GM18526 (cell line): ENCODE results near the gene BRICD5.

ENCODE experiments used
- POLR2A ChIP-seq: IDR thresholded peaks from 3 replicates; pipeline ENCODE4 v1.6.1; 2011; ENCODE audit not compliant: insufficient read length; ENCODE audit errors: extremely low read depth

BRICD5 gene

GRCh38 chr16:2196162-2196980, 14.3 kb downstream of the BRICD5 start, which contains the start of gene CASKIN1:
TSS of gene CASKIN1 (minus strand) at chr16:2196605. CDS start at chr16:2196432, 173 bp downstream.
- TF ChIP-seq POLR2A = no peak

- no peak for TF ChIP-seq POLR2A
Observed at GRCh38 chr16:2195322-2196161, 15.1 kb downstream of the BRICD5 start.

- TF ChIP-seq POLR2A = no peak
Observed at GRCh38 chr16:2194852-2195321, 15.8 kb downstream of the BRICD5 start.

- no peak for TF ChIP-seq POLR2A
Observed at GRCh38 chr16:2194166-2194834, 16.4 kb downstream of the BRICD5 start.

GRCh38 chr16:2191446-2191706, 19.3 kb downstream of the BRICD5 start:
- no peak for TF ChIP-seq POLR2A

- no peak for TF ChIP-seq POLR2A
Observed at GRCh38 chr16:2190659-2191445, 19.8 kb downstream of the BRICD5 start.

- no peak for TF ChIP-seq POLR2A
Observed at GRCh38 chr16:2190002-2190658, 20.5 kb downstream of the BRICD5 start.

GRCh38 chr16:2189252-2189893, 21.3 kb downstream of the BRICD5 start:
- TF ChIP-seq POLR2A = no peak

- TF ChIP-seq POLR2A = no peak
Observed at GRCh38 chr16:2188395-2188794, 22.3 kb downstream of the BRICD5 start.

GRCh38 chr16:2187212-2187611, 23.5 kb downstream of the BRICD5 start:
- TF ChIP-seq POLR2A = no peak

- no peak for TF ChIP-seq POLR2A
Observed at GRCh38 chr16:2186505-2186904, 24.2 kb downstream of the BRICD5 start.

GRCh38 chr16:2186064-2186463, 24.6 kb downstream of the BRICD5 start:
- no peak for TF ChIP-seq POLR2A

- no peak for TF ChIP-seq POLR2A
Observed at GRCh38 chr16:2184962-2185361, 25.7 kb downstream of the BRICD5 start.

- TF ChIP-seq POLR2A = no peak
Observed at GRCh38 chr16:2184346-2184745, 26.3 kb downstream of the BRICD5 start.
